Iris pigment epithelial cell (primary cell): ENCODE measurements around the gene VSTM2L.

Experiments used
- DNase-seq: peaks from one replicate; pipeline ENCODE4 v3.0.0-alpha.2; 2011; ENCODE audit warnings: low read depth

The VSTM2L gene

DNA sequence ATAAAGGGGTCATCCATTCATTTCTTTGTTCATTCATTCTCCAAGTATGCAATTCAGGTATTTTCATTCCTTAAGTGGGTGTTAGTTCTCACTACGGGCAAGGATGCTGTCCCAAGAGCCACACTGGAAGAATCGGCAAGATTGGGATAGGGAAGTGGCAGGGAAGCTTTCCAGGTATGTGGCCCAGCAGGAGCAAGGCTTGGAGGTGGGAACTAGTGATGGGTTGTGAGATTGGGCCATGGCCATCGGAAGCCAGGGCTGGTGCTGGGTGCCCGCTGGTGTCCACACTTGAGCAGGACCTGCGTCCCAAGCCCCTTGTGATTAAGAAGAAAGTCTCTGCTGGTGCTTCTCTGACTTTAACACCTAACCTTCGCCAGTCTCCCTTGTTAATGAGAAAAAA is 15.1 kb downstream of the VSTM2L start:
- no peak for DNase-seq

DNA sequence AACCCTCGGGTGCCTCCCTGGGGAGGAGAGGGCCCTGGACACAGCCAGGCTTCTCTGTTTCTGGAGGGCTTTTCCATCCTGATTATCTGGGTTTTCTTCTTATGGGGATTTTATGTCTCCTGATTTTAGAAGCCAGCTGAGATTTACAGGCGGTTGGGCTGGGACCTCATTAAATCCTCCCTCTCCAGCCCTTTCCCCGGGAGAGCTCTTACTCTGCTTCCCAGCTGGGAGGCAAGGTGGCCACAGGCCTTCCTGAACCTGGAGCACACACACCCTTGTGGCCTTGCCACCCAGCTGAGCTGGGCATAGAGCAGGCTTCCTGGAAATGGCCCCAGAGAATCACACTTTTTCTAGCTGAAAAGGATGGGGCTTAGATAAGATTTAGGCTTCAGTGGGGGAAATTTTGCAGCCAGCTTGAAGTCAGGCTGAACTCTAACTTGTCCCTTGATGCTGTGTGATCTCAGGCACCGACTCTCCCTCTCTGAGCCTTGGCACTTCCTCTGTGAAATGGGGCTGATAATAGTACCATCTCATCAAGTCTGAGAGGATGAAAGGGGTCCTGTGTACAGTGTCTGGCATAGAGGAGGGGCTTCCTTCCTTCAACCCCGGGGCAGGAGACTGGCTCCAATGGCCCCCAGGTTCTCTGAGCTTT is 16.6 kb downstream of the VSTM2L start:
- DNase-seq: no peak

DNA sequence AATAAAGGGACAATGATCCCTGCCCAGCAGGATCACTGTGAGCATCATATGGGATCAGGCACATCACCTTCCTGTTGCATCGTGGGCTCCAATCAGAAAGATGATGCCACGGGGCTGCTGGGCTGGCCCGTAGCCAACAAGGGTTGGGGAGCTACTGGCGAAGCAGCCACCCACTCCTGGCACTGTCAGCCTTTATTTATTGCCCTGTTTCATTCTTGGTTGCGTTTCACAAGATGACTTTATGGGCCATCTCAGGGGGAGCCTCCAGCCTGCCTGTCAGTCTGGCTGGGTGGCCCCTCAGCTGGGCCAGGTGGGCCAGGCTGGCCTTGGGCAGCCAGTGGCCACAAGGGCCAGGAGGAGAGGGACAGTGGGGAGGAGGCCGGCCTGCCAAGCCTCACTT is 17.3 kb downstream of the VSTM2L start:
- DNase-seq: no peak

- no peak for DNase-seq
Measured at GRCh38 chr20:37920679-37921322, 17.9 kb downstream of the VSTM2L start.

- no peak for DNase-seq
Measured at GRCh38 chr20:37921341-37921929, 18.5 kb downstream of the VSTM2L start.

DNA sequence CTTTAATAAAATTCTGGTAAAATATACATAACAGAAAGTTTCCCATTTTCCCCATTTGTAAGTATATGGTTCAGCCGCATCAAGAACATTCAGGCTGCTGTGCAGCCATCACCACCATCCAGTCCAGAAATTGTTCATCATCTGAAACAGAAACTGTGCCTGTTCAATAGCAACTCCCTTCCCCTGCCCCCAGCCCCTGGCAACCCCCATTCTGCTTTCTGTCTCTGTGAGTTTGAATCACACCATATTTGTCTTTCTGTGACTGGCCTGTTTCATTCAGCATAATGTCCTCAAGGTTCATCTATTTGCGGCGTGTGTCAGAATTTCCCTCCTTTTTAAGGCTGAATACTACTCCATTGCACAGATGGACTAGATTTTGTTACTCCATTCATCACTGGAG is 19.1 kb downstream of the VSTM2L start:
- no peak for DNase-seq

DNA sequence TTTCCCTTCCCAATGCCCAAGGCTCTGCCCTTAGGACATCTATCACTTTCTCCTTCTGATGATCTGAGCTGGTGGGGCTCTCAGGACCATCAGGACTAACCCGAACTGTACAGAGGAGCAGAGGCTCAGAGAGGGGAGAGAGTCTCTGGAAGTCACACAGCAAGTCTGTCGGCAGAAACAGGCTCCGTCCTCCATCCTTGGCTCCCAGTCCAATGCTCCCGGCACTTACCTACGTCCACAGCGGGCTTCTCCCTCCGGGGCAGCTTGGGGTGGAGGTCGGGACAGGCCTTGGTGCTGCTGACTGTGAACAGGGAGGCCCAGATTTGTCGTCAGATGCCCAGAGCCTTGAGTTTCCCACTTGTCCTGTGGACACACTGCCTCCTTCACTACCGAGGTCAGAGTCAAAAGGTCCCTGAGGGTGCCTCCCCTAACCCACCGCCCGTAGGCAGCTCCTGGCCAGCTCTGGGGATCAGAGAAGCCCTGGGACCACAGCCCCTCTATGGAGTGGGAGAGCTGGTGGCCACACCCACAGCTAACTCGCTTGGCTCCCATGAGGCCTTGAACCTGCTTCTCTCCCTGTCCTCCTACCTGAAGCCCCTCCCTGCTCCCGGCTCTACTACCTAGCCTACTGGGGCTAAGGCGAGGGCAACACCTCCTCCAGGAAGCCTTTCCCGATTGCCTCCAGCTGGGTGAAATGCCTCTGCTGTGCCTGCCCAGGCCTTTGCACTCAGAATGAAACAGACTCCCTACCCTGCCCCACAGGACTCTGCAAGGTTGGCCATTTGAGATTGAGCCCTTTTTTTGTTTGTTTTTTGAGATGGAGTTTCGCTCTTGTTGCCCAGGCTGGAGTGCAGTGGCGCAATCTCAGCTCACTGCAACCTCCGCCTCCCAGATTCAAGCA is 22.6 kb downstream of the VSTM2L start:
- DNase-seq: no peak

GRCh38 chr20:37926612-37927011 is 23.7 kb downstream of the VSTM2L start:
- no peak for DNase-seq

GRCh38 chr20:37927410-37928095 is 24.6 kb downstream of the VSTM2L start:
- no peak for DNase-seq

GRCh38 chr20:37928996-37929682 is 26.2 kb downstream of the VSTM2L start:
- no peak for DNase-seq

- DNase-seq: no peak
Measured at GRCh38 chr20:37929683-37930014, 26.7 kb downstream of the VSTM2L start.

GRCh38 chr20:37931153-37931922 is 28.4 kb downstream of the VSTM2L start:
- DNase-seq: no peak

DNA sequence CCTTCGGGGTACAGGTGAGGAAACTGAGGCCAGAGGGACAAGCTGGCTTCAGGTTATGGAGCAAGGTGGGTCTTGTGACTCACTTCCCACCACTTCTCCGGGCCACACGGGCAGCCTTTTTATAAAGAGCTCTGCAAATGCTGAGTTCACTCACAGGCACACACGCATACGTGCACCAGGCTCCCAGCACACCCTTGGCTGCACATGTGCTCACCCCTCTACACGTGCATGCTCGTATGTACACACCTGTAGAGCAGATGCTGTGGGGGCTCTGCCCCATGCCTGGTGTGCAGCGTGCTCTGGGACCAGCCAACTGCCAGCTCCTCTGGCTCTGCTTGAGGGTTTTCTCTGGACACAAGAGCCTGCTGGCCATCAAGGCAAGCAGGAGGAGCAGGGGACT is 29.1 kb downstream of the VSTM2L start:
- no peak for DNase-seq

- no peak for DNase-seq
Measured at GRCh38 chr20:37932919-37933318, 30.0 kb downstream of the VSTM2L start.

- no peak for DNase-seq
Measured at GRCh38 chr20:37933786-37934633, 31.1 kb downstream of the VSTM2L start.

DNA sequence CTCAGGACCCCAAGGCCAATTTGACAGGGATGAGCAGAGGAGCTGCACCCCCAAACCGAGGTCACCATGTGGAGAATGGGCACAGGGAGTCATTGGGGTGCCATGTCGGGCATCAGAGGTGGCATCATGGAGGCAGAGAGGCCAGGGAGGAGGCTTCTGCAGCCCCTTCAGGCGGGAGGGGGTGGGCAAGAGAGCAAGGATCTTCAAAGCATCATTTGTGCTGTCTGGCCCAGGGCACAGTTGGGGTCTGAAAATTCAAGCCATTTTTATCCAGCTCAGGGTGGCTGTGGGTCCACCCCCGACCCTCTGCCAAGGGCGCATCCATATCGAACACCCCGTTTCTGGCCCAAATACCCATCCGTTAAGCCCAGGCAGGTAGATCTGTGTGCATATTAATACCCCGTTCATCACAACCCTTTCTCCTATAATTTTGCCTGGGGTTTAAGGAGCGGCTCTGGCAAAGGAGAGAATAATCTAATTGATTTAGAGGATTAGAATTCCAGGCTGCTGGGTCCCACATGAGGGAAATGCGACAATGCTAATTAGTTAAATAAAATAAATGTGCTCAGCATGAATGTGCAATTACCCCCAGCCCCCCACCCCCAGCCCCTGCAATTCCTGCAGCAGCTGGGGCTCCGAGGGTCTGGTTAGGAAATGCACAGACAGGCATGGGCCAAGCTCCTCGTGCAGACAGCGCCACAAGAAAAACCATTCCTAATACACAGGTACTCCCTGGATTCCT is 31.9 kb downstream of the VSTM2L start:
- DNase-seq: no peak

GRCh38 chr20:37935435-37935834 is 32.5 kb downstream of the VSTM2L start:
- peak; percentile 61 for DNase-seq

DNA sequence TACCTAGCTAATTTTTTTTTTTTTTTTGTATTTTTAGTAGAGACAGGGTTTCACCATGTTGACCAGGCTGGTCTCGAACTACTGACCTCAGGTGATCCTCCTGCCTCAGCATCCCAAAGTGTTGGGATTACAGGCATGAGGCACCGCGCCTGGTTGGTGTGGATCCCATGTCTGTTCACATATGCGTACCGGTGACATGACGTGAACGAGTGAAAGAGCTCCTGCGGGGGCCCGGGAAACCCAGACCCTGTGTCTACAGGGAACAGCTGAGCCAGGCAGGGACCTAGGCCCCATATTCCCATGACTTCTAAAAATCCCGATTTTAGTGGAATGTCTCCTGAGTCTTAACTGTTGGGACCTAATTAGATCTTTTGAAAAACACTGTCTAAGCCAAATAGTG is 33.1 kb downstream of the VSTM2L start:
- DNase-seq: no peak

- DNase-seq: no peak
Measured at GRCh38 chr20:37936451-37936850, 33.5 kb downstream of the VSTM2L start.
